GM12878 (cell line): ENCODE data around the gene CPNE5. TPM values are rescaled to one million over a fixed set of nuclear protein-coding genes. Genes with fewer than 3 reads are reported as not detected.

Source experiments
- ATF2 ChIP-seq: IDR thresholded peaks from 2 replicates; pipeline ENCODE4 v1.6.1; 2012; ENCODE audit warnings: low read length, inconsistent platforms
- EP300 ChIP-seq, 2 experiments: fragments of 150-350 bp in 1 of 2; IDR thresholded peaks; 2 replicates each; pipeline ENCODE4 v1.6.1; 2011 to 2012; ENCODE audit warnings: low read depth in 2 of 2, low read length in 2 of 2, borderline replicate concordance in 1 of 2, improper control_type of control experiment in 1 of 2, inconsistent platforms in 1 of 2; ENCODE audit not compliant: control insufficient read depth in 1 of 2
- LARP7 ChIP-seq: fragments of 450-650 bp; IDR thresholded peaks from 2 replicates; pipeline ENCODE4 v1.6.1; 2017; ENCODE audit warnings: mild to moderate bottlenecking
- NFYB ChIP-seq: IDR thresholded peaks from 2 replicates; pipeline ENCODE4 v1.6.1; 2011; ENCODE audit warnings: low read depth, mild to moderate bottlenecking, low read length, improper control_type of control experiment, moderate library complexity; ENCODE audit not compliant: insufficient read depth
- NR2C2 ChIP-seq: IDR thresholded peaks from 2 replicates; pipeline ENCODE4 v1.6.1; 2011; ENCODE audit warnings: borderline replicate concordance, low read depth; ENCODE audit not compliant: control insufficient read depth, insufficient read length
- RELB ChIP-seq: fragments of 450-650 bp; IDR thresholded peaks from 2 replicates; pipeline ENCODE4 v1.6.1; 2017; ENCODE audit warnings: low read depth, mild to moderate bottlenecking, moderate library complexity
- SMARCA5 ChIP-seq: fragments of 450-650 bp; IDR thresholded peaks from 2 replicates; pipeline ENCODE4 v1.6.1; 2017; ENCODE audit warnings: mild to moderate bottlenecking
- SPI1 ChIP-seq: IDR thresholded peaks from 2 replicates; pipeline ENCODE4 v1.6.1; 2011; ENCODE audit warnings: low read depth, mild to moderate bottlenecking, low read length, moderate library complexity, borderline replicate concordance; ENCODE audit not compliant: insufficient read depth
- SREBF2 ChIP-seq: IDR thresholded peaks from 2 replicates; pipeline ENCODE4 v1.6.1; 2012; ENCODE audit warnings: mild to moderate bottlenecking, low read length
- polyA plus RNA-seq, 11 experiments: library from polyadenylated mRNA; depleted of rRNA in 4 of 11; unstranded in 6 of 11; stranded (reverse) in 5 of 11; fragments of >200 nt; fragmentation: Nextera tagmentation in 4 of 11; fragmentation: Illumina TruSeq in 1 of 11; extraction: Ambion mirVana in 4 of 11; extraction: Trizol in 1 of 11; gene quantifications; 1 replicate in 1 of 11; 2 replicates in 10 of 11; pipeline versions ENCODE4 v1.2.1 to v1.2.3, GENCODE V29; 2011 to 2016; ENCODE audit warnings: inconsistent platforms in 2 of 11, missing spikeins in 2 of 11, low read depth in 1 of 11
- total RNA-seq, 4 experiments: library from RNA; depleted of rRNA in 3 of 4; stranded (reverse); fragments of >200 nt in 3 of 4; fragmentation: Illumina TruSeq in 1 of 4; extraction: Trizol in 1 of 4; gene quantifications; 2 replicates each; pipeline versions ENCODE4 v1.2.1 to v1.2.3, GENCODE V29; 2013 to 2021
- TF ChIP-seq, protein P1 (sequence below): IDR thresholded peaks from 2 replicates; pipeline ENCODE4 v1.6.1; 2011; ENCODE audit warnings: mild to moderate bottlenecking, low read depth, low read length, moderate library complexity; ENCODE audit not compliant: insufficient replicate concordance

Gene CPNE5
- total and polyA plus RNA-seq, 10 of the 15 experiments (the other 5 are each of a cell fraction or from before 2014, with no cell fraction given), result 2.4 to 39.1 (median 18.2) TPM

DNA sequence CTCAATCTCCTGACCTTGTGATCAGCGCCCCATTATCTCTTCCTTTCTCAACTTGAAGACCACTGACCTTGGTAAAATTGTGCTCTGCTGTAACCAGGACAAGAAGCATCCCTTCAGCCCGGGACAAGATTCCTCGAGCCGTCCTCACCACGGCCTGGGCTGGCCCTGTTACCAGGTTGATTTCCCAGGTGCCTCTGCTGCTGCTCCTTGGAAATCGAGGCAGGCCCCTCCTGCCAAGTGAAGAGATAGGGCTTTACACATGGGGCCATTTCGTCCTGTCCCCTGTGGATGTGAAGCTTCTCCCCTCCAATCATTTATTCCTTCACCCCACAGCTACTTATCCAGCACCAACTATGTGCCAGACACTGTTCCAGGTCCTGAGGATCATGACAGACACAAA lies 120.1 kb downstream of the CPNE5 start (continued):
- TF ChIP-seq ATF2, result no peak
- TF ChIP-seq EP300 (IDR thresholded peaks at IDR 0.05; ENCODE audit: borderline replicate concordance in 1 of 2, control insufficient read depth in 1 of 2, low read depth in 2 of 2, low read length in 2 of 2), result no peak
- no peak for TF ChIP-seq LARP7
- TF ChIP-seq RELB, result no peak
- TF ChIP-seq NFYB, result no peak
- TF ChIP-seq SMARCA5, result no peak
- no peak for TF ChIP-seq NR2C2
- TF ChIP-seq, protein P1, sequence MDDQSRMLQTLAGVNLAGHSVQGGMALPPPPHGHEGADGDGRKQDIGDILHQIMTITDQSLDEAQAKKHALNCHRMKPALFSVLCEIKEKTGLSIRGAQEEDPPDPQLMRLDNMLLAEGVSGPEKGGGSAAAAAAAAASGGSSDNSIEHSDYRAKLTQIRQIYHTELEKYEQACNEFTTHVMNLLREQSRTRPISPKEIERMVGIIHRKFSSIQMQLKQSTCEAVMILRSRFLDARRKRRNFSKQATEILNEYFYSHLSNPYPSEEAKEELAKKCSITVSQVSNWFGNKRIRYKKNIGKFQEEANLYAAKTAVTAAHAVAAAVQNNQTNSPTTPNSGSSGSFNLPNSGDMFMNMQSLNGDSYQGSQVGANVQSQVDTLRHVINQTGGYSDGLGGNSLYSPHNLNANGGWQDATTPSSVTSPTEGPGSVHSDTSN, result no peak
- TF ChIP-seq SPI1, result no peak
- TF ChIP-seq SREBF2, result no peak
